HEK293T (cell line): ENCODE data around the gene OR2H2.

Source experiments
- ARNT ChIP-seq: fragments of 450-650 bp; IDR thresholded peaks from 2 replicates; pipeline ENCODE4 v1.6.1; 2017; ENCODE audit warnings: mild to moderate bottlenecking
- BHLHE40 ChIP-seq: fragments of 450-650 bp; IDR thresholded peaks from 2 replicates; pipeline ENCODE4 v1.6.1; 2016; ENCODE audit warnings: mild to moderate bottlenecking, moderate library complexity, borderline replicate concordance
- CTBP1 ChIP-seq: fragments of 450-650 bp; IDR thresholded peaks from 2 replicates; pipeline ENCODE4 v1.6.1; 2016; ENCODE audit warnings: borderline replicate concordance
- ELF4 ChIP-seq: fragments of 450-650 bp; IDR thresholded peaks from 2 replicates; pipeline ENCODE4 v1.6.1; 2017; ENCODE audit warnings: antibody characterized with exemption
- FOXA1 ChIP-seq: fragments of 450-650 bp; IDR thresholded peaks from 2 replicates; pipeline ENCODE4 v1.6.1; 2016; ENCODE audit warnings: mild to moderate bottlenecking
- FOXK2 ChIP-seq: fragments of 450-650 bp; IDR thresholded peaks from 2 replicates; pipeline ENCODE4 v1.6.1; 2016; ENCODE audit warnings: mild to moderate bottlenecking
- FOXM1 ChIP-seq: fragments of 450-650 bp; IDR thresholded peaks from 2 replicates; pipeline ENCODE4 v1.6.1; 2017; ENCODE audit warnings: mild to moderate bottlenecking, borderline replicate concordance
- HDGF ChIP-seq: fragments of 450-650 bp; IDR thresholded peaks from 2 replicates; pipeline ENCODE4 v1.6.1; 2017; ENCODE audit warnings: antibody characterized with exemption, borderline replicate concordance
- LEF1 ChIP-seq: fragments of 450-650 bp; IDR thresholded peaks from 2 replicates; pipeline ENCODE4 v1.6.1; 2017; ENCODE audit warnings: mild to moderate bottlenecking, borderline replicate concordance
- NFRKB ChIP-seq: fragments of 450-650 bp; IDR thresholded peaks from 2 replicates; pipeline ENCODE4 v1.6.1; 2016; ENCODE audit warnings: mild to moderate bottlenecking, moderate library complexity
- SP1 ChIP-seq: fragments of 450-650 bp; IDR thresholded peaks from 2 replicates; pipeline ENCODE4 v1.6.1; 2017
- SUZ12 ChIP-seq: fragments of 450-650 bp; IDR thresholded peaks from 2 replicates; pipeline ENCODE4 v1.6.1; 2016; ENCODE audit warnings: mild to moderate bottlenecking
- ZNF384 ChIP-seq: fragments of 450-650 bp; IDR thresholded peaks from 2 replicates; pipeline ENCODE4 v1.6.1; 2016
- TF ChIP-seq, protein P1 (sequence below): fragments of 450-650 bp; IDR thresholded peaks from 2 replicates; pipeline ENCODE4 v1.6.1; 2016

DNA sequence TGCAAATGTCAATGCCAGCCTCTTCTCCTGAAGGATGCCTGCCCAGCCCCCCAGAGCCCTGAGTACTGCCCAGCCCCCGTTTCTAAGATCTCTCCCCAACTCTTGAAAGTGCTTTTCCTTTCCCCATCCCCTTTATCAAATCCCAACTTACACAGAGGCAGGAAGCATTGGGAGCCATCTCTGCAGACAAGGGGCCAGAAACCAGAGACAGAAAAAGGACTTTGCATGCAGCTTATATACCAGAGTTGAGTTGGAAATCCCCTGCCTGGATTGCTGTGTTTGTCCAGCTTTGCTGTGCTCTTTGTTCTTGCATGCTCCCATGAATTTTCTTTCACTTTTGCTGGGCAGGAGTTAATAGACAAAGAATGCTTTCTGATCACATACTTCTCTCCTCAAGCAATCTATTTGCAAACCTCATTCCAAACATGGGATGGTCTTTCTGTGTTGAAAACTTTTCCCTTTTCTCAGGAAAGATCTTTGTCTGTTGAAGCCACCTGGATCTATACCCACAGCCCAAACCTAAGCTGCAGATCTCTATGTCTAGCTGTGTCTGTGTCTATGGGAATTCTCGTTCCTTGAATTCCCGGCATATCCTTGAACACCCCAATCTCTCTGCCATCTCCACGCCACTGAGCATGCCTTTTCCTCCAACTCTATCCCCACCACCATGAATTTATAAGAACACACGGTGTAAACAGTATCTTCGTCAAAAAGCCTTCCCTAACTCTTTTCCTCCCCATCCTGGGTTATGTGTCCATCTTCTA, 25.2 kb upstream of the OR2H2 start, which contains the start of gene UBD:
- no peak for TF ChIP-seq ZNF384
- TF ChIP-seq BHLHE40, result no peak
- TF ChIP-seq HDGF, result no peak
- no peak for TF ChIP-seq FOXA1
- no peak for TF ChIP-seq FOXM1
- TF ChIP-seq ELF4, result no peak
- TF ChIP-seq SP1, result no peak
- TF ChIP-seq FOXK2, result no peak
- no peak for TF ChIP-seq NFRKB
- TF ChIP-seq SUZ12, result no peak
- no peak for TF ChIP-seq ARNT
- TF ChIP-seq LEF1, result no peak
- TF ChIP-seq, protein P1, sequence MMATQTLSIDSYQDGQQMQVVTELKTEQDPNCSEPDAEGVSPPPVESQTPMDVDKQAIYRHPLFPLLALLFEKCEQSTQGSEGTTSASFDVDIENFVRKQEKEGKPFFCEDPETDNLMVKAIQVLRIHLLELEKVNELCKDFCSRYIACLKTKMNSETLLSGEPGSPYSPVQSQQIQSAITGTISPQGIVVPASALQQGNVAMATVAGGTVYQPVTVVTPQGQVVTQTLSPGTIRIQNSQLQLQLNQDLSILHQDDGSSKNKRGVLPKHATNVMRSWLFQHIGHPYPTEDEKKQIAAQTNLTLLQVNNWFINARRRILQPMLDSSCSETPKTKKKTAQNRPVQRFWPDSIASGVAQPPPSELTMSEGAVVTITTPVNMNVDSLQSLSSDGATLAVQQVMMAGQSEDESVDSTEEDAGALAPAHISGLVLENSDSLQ, result no peak
- no peak for TF ChIP-seq CTBP1
